ENCODE results near the gene TMEM63B.
"Not testable (repeated sequence)": the region's sequence is repeated elsewhere in the genome, so short reads cannot be mapped to it uniquely, and the experiment has no call there.

TMEM63B gene

GRCh38 chr6:44193307-44193910, 66.1 kb downstream of the TMEM63B start:
- DNase-seq (ENCODE audit: low read depth in 2 of 2), result no peak

- no peak for DNase-seq (ENCODE audit: low read depth in 2 of 2)
Observed at GRCh38 chr6:44194326-44194725, 67.0 kb downstream of the TMEM63B start.

GRCh38 chr6:44196351-44196750, 69.0 kb downstream of the TMEM63B start:
- not testable (repeated sequence) for DNase-seq (ENCODE audit: low read depth in 2 of 2)

GRCh38 chr6:44198684-44199083, 71.3 kb downstream of the TMEM63B start:
- DNase-seq (ENCODE audit: low read depth in 2 of 2), result no peak

- no peak for DNase-seq (ENCODE audit: low read depth in 2 of 2)
Observed at GRCh38 chr6:44199883-44200282, 72.5 kb downstream of the TMEM63B start.

GRCh38 chr6:44201200-44201599, 73.8 kb downstream of the TMEM63B start:
- no peak for DNase-seq (ENCODE audit: low read depth in 2 of 2)

- no peak for DNase-seq (ENCODE audit: low read depth in 2 of 2)
Observed at GRCh38 chr6:44201638-44202303, 74.4 kb downstream of the TMEM63B start.

- no peak for DNase-seq (ENCODE audit: low read depth in 2 of 2)
Observed at GRCh38 chr6:44202332-44202971, 75.1 kb downstream of the TMEM63B start.

GRCh38 chr6:44202972-44203750, 75.8 kb downstream of the TMEM63B start:
- no peak for DNase-seq (ENCODE audit: low read depth in 2 of 2)

GRCh38 chr6:44203955-44204354, 76.6 kb downstream of the TMEM63B start:
- no peak for DNase-seq (ENCODE audit: low read depth in 2 of 2)
